ENCODE measurements around the gene MAST2.
"Not testable (repeated sequence)": the region's sequence is repeated elsewhere in the genome, so short reads cannot be mapped to it uniquely, and the experiment has no call there.

Gene MAST2

DNA sequence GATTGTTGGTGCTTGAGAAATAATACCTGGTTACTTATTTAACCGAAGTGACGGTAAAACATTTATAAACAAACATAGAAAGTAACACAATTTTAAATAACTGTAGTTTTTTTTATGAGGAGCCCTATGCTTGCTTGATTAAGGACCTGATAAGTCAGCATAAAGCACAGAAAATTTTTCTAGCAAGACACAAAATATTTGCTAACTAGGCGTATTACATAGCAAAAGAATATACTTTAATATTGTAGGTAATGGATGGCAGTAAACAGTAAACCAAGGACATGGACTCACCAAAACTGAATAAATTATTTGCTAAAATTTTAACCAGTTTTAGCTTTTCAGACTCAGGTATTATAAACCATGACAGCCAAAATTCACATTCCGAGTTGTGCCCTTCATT, 90.9 kb downstream of the MAST2 start:
- DNase-seq (ENCODE audit: low read depth in 2 of 2) = no peak

DNA sequence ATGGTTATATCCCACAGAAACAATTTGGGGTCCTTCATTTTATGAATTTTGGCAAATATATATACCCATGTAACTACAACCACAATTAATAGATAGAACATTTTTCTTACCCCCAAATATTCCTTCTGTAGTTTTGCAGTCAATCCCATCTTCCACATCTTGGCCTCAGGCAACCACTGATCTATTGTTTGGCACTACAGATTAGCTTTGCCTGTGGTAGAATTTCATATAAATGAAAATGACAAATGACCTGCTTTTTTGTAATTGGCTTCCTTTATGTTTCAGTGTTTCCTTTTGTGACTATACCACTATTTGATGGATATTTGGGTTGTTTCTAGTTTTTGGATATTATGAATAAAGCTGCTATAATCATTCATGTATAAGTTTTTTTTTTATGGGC, 91.5 kb downstream of the MAST2 start:
- no peak for DNase-seq (ENCODE audit: low read depth in 2 of 2)

DNA sequence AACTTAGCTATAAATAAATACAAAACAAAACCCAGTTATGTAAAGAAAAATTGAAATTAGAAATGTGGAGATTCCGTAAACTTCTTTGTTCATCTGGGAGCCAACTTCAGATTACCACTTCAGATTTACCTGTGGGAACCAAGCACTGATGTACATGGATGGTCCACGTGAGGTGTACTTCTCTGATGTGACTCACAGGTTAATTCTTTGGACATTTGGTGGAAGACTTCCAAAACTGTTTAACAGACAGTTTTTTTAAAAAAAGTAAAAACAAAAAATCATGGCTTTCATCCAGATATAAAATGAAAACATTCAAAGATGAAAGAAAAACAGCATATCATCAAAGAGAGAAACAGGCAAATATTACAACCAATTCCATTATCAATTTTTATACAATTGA, 92.0 kb downstream of the MAST2 start:
- no peak for DNase-seq (ENCODE audit: low read depth in 2 of 2)

DNA sequence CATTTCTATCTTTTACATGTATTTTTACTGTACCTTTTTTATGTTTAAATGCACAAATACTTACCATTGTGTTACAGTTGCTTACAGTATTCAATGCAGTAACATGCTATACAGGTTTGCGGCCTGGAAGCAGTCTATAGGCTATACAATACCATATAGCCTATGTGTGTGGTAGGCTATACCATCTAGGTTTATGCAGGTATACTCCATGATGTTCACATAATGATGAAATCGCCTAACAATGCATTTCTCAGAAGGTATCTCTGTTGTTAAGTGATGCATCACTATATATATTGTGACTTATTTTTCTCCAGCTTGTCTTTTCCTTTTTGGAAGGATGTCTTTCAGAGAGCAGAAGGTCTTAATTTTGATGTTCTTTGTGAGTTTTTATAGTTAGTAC, 103.5 kb downstream of the MAST2 start:
- DNase-seq (ENCODE audit: low read depth in 2 of 2) = no peak

DNA sequence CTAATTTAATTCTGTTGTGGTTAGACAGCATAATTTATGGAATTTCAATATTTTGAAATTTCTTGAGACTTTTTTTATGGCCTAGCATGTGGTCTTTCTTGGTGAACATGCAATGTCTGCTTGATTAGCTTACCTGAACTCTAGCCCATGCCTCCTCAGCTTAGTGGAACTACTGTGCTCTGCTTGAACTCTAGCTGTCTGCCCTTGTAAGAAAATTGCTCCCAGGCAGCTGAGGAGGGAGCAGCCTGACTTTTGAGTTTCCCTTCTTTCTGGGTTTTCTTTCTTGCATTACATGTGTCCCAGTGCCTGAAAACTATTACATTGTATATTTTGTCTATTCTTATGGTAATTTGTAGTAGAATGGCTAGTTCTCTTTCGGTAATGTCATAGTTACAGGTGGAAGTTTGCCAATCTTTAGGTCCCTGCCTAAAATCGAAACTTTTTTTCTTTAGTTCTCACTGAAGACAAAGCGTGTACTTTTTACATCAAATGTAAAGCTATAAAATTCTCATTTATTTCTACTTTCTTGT, 105.3 kb downstream of the MAST2 start:
- no peak for DNase-seq (ENCODE audit: low read depth in 2 of 2)

DNA sequence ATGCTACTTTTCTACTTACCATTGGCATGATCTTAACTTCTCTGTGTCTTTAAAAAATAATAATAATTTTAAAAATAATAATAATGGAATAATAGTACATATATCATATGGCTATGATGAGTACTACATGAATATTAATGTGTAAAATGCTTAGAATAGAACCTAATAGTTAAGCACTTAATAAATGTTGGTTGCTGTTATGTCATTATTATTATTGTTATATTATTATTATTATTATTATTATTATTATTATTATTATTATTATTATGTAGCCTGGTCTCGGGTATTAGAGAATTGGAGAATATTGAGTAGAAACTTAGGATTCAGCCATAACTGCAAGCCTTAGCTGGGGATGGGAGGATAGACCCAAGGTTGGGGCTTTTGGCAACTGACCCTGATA, 108.2 kb downstream of the MAST2 start:
- no peak for DNase-seq (ENCODE audit: low read depth in 2 of 2)

DNA sequence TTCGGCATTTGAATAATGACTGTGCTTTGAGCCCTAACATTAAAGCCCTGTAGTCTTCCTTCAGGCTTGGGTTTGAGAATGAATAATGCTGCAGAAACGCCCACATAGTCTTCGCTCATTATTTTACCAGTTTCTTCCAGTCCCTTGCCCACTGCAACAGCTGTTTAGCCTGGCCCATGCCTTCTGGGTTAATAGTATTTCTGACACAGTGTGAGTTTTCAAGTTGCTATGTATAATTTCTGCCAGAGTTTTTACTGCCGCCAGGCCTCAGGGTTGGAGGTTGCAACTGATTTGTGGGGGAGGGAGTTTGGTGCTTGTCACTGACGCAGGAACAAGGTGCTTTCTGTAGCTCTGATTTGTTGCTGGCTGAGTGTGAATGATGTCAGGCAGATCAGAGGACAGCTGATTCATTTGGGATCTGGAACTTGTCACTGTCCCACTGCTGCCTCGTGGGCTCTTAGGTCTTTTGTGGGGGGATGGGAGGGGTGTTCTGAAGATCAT, 109.8 kb downstream of the MAST2 start:
- no peak for DNase-seq (ENCODE audit: low read depth in 2 of 2)

DNA sequence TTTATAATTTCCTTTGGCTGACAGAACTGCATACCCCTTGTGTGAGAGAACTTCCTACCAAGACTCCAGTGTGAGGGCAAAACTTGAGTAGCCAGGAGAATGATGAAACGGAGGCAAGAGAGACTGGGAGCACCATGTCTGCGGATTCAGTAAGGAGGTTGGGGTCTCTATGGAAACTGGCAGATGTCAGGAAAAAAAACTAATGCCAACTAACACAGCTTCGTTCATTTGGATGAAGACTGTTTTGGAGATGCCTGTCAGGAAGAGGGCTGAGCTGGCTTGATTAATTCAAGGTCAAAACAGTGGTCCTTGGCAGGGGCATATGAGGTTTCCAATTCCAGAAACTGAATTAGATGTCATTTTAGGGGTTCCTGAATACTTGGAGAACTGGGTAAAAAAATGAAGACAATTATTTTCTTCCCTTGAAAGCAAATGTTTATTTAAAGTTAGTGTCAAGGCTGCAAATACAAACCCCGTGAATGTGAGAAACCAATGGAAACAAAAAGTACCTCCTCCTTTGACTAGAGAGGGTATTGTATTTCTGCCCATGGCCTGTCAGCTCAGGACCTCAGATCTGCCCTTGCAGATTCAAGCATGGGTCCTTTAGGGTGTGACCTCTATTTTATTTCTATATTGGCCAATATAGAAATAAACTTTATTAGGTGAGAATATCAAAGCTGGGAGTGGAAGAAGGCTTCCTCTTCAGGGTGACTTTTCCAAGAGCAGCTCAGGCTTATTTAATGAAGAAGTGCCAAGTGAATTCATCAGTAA, 110.5 kb downstream of the MAST2 start:
- no peak for DNase-seq (ENCODE audit: low read depth in 2 of 2)

DNA sequence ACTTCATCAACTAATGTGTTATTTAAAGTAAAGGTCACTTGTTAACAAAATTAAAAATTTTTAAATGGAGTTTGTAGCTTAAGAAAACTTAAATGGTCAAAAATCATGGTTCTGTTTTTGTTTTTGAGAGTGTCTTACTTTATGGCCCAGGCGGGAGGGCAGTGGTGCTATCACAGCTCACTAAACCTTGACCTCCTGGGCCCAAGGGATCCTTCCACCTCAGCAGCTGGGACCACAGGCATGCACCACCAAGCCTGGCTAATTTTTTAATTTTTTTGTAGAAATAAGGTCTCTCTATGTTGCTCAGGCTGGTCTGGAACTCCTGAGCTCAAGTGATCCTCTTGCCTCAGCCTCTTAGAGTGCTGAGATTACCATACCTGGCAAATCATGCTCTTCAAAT, 111.4 kb downstream of the MAST2 start:
- no peak for DNase-seq (ENCODE audit: low read depth in 2 of 2)

DNA sequence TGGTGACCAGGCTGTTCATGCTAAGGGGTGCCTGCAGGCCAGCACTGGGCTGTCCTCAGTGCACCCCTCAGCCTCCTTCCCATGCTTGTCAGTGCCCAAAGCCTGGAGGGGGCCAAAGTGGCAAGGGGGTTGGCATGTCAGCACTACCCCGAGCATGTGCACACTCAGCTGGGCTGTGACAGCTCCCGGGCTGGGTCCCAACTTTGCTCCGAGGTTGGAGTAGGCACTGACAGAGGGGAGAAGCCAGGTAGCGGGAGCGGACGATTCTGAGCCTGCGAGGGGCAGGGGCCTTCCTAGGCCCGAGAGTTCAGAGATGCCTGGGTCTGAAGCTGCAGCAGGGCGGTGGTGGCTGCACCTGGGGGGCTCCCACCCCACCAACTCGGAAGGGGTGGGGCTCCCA, 119.0 kb downstream of the MAST2 start:
- DNase-seq (ENCODE audit: low read depth in 2 of 2) = no peak

DNA sequence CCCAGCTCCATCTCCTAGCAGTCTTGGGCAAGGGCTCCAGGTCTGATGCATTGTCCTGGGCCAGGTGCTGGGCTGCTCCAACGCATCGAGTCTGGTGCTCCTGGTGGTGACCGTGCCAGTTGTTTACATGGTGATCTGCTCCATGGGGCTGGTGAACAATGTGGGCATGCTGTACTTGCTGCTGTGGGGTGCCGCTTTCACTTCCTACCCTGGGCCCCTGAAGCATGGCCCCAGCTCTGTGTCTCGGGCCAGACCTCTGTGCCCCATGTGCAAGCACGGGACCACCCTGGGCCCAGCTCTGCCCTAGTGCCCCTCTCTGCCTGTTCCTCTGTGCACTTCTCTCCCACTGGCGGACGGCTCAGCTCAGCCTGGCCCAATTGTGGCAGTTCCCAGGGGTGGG, 119.4 kb downstream of the MAST2 start:
- DNase-seq (ENCODE audit: low read depth in 2 of 2) = no peak

DNA sequence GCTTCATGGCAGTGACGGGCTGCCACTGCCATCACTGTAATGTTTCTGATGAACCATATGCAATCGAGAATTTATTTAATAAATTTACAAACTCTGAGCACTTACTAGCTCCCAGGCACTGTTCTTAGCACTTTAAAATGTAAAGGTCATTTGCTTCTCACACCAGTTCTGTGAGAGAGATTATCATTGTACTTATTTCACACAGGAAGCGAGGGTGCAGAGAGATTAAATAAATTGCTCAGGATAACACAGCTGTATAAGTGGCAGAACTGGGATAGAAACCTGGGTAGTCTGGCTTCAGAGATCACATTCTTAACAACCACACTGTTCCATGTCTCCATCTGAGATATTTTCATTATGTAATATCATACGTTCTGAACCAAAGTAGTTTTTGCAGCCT, 119.9 kb downstream of the MAST2 start:
- DNase-seq (ENCODE audit: low read depth in 2 of 2) = no peak

DNA sequence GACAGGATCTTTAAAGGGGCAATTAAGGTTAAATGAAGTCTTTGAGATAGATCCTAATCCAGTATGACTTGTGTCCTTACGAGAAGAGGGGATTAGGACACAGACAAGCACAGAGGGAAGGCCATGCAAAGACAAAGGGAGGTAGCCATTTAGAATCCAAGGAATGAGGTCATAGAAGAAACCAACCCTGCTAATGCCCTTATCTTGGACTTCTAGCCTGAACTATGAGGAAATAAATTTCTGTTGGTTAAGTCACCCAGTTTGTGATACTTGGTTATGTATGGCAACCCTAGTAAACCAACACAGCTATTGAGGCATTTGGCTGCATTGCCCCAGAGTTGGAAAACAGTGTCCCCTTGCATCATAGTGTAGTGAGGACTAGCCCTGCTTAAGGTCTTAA, 121.3 kb downstream of the MAST2 start:
- DNase-seq (ENCODE audit: low read depth in 2 of 2) = no peak

DNA sequence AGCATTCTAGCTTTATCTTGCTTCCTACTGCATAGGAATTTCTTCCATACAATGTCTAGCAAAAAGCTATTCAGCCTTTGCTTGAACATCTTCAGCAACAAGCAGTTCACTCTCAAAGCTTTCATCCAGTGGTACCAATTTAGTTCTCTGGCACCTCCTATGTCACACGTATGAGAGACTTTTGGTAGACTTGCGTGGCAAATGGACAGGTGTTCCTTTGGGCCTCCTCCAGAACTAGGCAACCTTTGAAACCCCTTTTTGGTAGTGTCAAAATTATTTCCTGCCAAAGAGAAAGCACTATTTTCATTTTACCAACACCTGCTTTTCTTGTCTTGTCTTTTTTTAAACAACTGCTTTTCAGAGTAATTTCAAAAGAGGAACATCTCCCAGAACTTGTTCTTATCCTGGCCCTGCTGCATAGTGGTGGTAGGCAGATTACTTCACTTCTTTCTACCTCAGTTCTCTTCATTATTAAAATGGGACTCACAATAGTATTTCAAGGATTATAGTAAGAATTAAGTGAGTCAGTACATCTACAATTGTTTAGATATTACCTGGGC, 122.4 kb downstream of the MAST2 start:
- no peak for DNase-seq (ENCODE audit: low read depth in 2 of 2)

DNA sequence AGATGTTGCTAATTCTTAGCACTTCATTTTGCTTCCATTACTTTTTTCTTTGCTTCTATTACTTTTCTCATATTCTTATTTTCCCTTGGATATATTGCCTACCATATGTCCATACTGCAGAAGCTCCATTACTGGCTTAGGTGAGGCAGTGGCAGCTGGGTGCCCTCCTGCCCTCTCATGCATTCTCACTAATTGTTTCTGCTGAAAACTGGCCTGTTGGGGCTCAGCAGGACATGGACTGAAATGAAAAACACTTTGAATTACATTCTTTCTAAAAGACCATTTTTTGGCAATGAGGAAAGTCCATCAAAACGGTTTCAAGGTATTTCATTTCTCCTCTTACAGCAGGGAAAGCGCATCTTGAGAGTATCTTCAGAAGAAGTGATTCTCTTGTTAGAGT, 122.9 kb downstream of the MAST2 start:
- no peak for DNase-seq (ENCODE audit: low read depth in 2 of 2)

DNA sequence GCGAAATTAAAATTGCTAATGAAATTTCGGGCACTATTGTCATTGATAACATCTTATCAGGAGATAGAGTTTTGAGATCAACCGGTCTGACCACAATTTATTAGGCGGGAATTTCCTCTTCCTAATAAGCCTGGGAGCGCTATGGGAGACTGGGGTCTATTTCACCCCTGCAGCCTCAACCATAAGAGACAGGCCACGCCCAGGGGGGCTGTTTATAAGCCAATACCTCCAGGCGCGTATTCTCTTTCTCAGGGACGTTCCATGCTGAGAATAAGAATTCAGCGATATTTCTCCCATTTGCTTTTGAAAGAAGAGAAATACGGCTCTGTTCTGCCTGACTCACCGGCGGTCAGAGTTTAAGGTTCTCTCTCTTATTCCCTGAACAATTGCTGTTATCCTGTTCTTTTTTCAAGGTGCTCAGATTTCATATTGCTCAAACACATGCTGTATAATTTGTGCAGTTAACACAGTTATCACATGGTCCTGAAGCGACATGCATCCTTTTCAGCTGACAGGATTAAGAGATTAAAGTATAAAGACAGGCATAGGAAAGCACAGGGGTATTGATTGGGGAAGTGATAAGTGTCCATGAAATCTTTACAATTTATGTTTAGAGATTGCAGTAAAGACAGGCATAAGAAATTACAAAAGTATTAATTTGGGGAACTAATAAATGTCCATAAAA, 124.0 kb downstream of the MAST2 start:
- DNase-seq (ENCODE audit: low read depth in 2 of 2) = not testable (repeated sequence)

DNA sequence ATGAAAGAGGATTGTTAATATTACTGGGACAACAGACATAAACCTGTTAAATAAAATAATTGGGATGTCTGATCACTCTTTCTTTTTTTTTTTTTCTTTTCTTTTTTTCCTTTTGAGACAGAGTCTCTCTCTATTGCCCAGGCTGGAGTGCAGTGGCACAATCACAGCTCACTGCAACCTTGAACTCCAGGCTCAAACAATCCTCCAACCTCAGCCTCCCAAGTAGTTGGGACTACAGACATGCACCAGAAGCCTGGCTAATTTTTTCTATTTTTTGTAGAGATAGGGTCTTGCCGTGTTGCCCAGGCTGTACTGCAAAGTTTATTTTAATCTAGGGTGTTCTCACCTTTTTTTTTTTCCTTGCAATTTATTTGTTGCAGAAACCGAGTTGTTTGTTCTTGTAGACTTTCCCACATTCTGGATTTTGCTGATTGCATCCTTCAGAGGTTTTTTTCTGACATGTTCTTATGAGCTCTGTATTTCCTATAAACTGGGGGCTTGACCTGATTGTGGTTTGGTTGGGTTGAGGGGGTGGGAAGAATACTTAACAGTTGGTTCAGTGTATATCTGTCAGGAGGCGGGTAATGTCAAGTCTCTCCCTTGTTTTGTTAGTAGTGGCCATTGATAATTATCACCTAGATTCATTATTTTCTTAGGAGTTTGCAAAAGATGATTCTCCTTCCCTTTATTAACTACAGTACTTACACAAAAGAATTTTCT, 125.2 kb downstream of the MAST2 start:
- no peak for DNase-seq (ENCODE audit: low read depth in 2 of 2)

DNA sequence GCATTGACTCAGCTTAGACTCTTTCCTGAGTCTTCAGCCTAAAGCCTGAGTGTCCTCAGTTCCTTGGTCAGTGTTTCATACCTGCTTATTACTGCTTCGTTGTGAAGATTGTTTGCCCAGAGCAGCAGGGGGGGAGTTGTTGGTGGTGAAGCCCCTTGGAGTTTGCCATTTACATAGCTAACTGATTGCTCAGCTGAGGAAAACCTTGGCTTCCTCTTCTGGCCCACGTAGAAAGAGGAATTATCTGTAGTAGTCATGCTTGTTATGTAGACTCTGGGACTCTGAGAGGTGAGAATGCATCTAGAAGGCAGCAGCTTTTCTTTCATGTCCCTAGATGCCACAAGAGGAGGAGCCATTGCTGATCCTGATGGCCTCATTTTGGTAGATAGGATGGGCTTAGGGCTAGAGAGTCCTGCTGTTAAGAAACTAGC, 125.9 kb downstream of the MAST2 start:
- DNase-seq (ENCODE audit: low read depth in 2 of 2) = no peak

DNA sequence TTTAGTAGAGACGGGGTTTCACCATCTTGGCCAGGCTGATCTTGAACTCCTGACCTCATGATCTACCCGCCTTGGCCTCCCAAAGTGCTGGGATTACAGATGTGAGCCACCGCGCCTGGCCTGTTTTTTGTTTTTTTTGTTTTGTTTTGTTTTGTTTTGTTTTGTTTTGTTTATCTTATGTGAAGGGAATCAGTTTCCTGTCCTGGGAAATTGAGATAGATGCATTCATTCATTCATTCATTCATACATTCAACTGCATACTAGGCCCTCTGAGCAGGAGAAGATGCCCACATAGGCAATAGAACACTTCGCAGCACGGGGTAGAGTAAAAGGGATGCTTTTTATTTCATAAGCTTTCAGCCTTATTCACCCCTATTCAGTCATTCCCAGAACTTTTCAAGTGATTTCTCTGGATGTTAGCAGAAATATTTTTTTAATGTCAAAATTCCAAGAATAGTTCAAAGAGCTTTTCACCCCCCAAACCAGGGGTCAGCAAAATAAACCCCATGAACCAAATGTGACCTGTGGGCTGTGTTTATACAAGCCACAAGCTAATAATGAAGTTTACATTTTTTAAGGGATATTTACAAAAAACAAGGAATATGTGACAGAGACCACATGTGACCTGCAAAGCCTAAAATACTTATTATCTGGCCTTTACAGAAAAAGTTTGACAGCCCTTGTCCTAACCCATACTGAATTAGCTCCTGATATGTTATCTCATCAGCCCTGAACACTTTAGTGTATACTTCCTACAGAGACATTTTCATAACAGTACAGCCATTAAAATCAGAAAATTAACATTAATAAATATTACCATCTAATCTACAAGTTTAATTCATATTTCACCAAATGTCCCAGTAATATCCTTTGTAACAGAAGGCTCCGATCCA, 127.1 kb downstream of the MAST2 start:
- DNase-seq (ENCODE audit: low read depth in 2 of 2) = no peak

DNA sequence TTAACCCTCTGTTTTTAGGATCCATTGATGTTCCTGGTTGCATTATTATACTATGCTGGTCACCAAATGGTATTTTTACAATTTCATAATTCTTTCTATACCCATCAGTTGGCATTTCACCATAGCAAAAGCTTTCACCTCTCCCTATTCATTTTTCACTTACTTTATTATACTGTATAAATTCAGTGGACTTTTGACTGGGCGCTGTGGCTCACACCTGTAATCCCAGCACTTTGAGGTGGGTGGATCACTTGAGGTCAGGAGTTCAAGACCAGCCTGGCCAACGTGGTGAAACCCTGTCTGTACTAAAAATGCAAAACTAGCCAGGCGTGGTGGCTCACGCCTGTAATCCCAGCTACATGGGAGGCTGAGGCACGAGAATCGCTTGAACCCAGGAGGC, 128.8 kb downstream of the MAST2 start:
- DNase-seq (ENCODE audit: low read depth in 2 of 2) = not testable (repeated sequence)

DNA sequence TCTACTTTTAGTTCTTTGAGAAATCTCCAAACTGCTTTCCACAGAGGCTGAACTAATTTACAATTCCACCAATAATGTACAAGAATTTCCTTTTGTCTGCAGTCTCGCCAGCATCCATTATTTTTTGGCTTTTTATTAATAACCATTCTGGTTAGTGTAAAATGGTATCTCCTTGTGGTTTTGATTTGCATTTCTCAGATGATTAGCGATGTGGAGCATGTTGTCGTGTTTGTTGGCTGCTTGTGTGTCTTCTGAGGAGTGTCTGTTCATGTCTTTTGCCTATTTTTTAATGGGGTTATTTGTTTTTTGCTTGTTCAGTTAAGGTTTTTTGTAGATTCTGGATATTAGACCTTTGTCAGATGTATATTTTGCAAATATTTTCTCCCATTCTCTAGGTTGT, 131.5 kb downstream of the MAST2 start:
- no peak for DNase-seq (ENCODE audit: low read depth in 2 of 2)

Data from stimulated activated CD8-positive, alpha-beta memory T cell treated with anti-CD3 and anti-CD28 coated beads, Interleukin-7, amount 100 ng/mL, for 4 hours (primary cell).